Measurements from ENCODE around the gene LCE1F.

DNA sequence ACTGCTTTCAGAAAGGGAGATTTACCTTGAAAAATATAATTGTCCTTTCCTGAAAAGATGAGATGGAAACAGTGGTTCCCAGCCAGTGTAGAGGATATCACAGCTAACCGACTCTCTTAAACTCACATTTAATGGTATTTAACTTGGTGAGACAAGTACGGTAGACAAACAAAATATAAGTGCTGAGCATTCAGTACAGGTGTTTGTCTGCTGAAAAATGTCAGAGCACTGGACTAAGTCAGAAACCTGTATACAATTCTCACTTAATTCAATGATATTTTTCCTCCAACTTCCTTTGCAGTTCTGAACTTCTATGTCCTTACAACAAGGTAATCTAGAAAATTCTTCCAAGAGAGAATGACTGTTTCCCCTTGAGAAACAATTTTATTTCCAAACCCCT is 36.7 kb downstream of the LCE1F start, which contains the start of gene LCE1B:
- no peak for TF ChIP-seq ZC3H4 (CRISPR knock-in tag; IDR thresholded peaks at IDR 0.05; ENCODE audit: borderline replicate concordance)
- TF ChIP-seq POLR2A (IDR thresholded peaks at IDR 0.05; ENCODE audit: insufficient read depth in 1 of 2, low read depth in 2 of 2, low read length in 2 of 2) = no peak
- TF ChIP-seq ZSCAN31 (CRISPR knock-in tag; IDR thresholded peaks at IDR 0.05; ENCODE audit: low read depth) = no peak
- TF ChIP-seq KIAA2018 (CRISPR knock-in tag; IDR thresholded peaks at IDR 0.05; ENCODE audit: borderline replicate concordance) = no peak
- no peak for TF ChIP-seq MYPOP (CRISPR knock-in tag; IDR thresholded peaks at IDR 0.05)
- TF ChIP-seq MEIS2 (CRISPR knock-in tag; IDR thresholded peaks at IDR 0.05) = no peak
- TF ChIP-seq, protein P1, sequence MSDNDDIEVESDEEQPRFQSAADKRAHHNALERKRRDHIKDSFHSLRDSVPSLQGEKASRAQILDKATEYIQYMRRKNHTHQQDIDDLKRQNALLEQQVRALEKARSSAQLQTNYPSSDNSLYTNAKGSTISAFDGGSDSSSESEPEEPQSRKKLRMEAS (IDR thresholded peaks at IDR 0.05) = no peak

Measured in HepG2 (cell line).